Thymus (tissue), 11 donors: ENCODE data around the gene PAK1IP1. TPM values are rescaled to one million over a fixed set of nuclear protein-coding genes. Genes with fewer than 3 reads are reported as not detected.
"Not testable (repeated sequence)": the region's sequence is repeated elsewhere in the genome, so short reads cannot be mapped to it uniquely, and the experiment has no call there.

Experiments
- DNase-seq, 9 donors: peaks; one replicate each; pipeline ENCODE4 v3.0.0-alpha.2; 2013; ENCODE audit warnings: low spot score in 9 of 9, low read depth in 6 of 9, missing footprints in 1 of 9
- H3K27ac ChIP-seq, 2 donors: one replicate each; pipeline ENCODE4 v1.5.1; 2013; ENCODE audit warnings: control low read depth in 1 of 2, low read depth in 1 of 2, low read length in 1 of 2, mild to moderate bottlenecking in 1 of 2, moderate library complexity in 1 of 2
- H3K27me3 ChIP-seq, 2 donors: one replicate each; pipeline ENCODE4 v1.5.1; 2013; ENCODE audit warnings: low read length in 1 of 2; ENCODE audit not compliant: control insufficient read depth in 2 of 2, insufficient read depth in 1 of 2
- H3K36me3 ChIP-seq, 2 donors: one replicate each; pipeline ENCODE4 v1.5.1; 2013; ENCODE audit warnings: low read length in 1 of 2, mild to moderate bottlenecking in 1 of 2, moderate library complexity in 1 of 2; ENCODE audit not compliant: control insufficient read depth in 2 of 2, insufficient read depth in 2 of 2
- H3K4me1 ChIP-seq, 2 donors: one replicate each; pipeline ENCODE4 v1.5.1; 2013; ENCODE audit warnings: low read length in 2 of 2; ENCODE audit not compliant: control insufficient read depth in 2 of 2, insufficient read depth in 2 of 2
- H3K4me3 ChIP-seq, 2 donors: one replicate each; pipeline ENCODE4 v1.5.1; 2013; ENCODE audit warnings: low read length in 2 of 2, control low read depth in 1 of 2, mild to moderate bottlenecking in 1 of 2
- H3K9me3 ChIP-seq, 2 donors: one replicate each; pipeline ENCODE4 v1.5.1; 2013; ENCODE audit warnings: low read length in 1 of 2, mild to moderate bottlenecking in 1 of 2; ENCODE audit not compliant: control insufficient read depth in 2 of 2, insufficient read depth in 1 of 2
- WGBS: extraction: QIAGEN DNeasy Blood & Tissue Kit; methylation state at CpG from one replicate; pipeline ENCODE4 v1.1.7; 2013; 5-methylcytosine and 5-hydroxymethylcytosine counted together
- polyA plus RNA-seq: library from polyadenylated mRNA; stranded (reverse); fragments of 200-250 nt; gene quantifications from one replicate; pipeline ENCODE4 v1.2.3, GENCODE V29; 2013
- total RNA-seq: library from RNA; stranded (reverse); fragments of 120-200 nt; gene quantifications from one replicate; pipeline ENCODE4 v1.2.4, GENCODE V29; 2013
- donor health status: healthy.

Gene PAK1IP1
- total and polyA plus RNA-seq, 2 donors, result 13.6 to 18.0 TPM

- 89% methylated on average over 3 of the region's 3 CpGs for WGBS
- Histone ChIP-seq H3K4me3 (no peak overlapping the region), H3K9me3 (no peaks in the 10 kb centered on the region), H3K36me3 (peaks cover 8 to 21% of the 10 kb centered on the region in 2 donors), H3K27ac (no peak overlapping the region), H3K27me3 (no peaks in the 10 kb centered on the region), H3K4me1 (peaks cover 0 to 5% of the 10 kb centered on the region in 2 donors)
- DNase-seq, result no peak
These were observed 35.5 kb downstream of the PAK1IP1 start for GRCh38 chr6:10730254-10730653.

- Histone ChIP-seq H3K27me3 (no peaks in the 10 kb centered on the region), H3K9me3 (no peaks in the 10 kb centered on the region), H3K4me3 (no peak overlapping the region), H3K27ac (no peak overlapping the region), H3K4me1 (peaks cover 0 to 5% of the 10 kb centered on the region in 2 donors), H3K36me3 (peaks cover under 1 to 13% of the 10 kb centered on the region in 2 donors)
- WGBS, result 94% methylated on average over 17 of the region's 17 CpGs
- no peak for DNase-seq
These were observed 38.5 kb downstream of the PAK1IP1 start for GRCh38 chr6:10733151-10733715.

- DNase-seq, result no peak
- Histone ChIP-seq H3K27me3 (no peaks in the 10 kb centered on the region), H3K27ac (no peak overlapping the region), H3K4me3 (no peak overlapping the region), H3K4me1 (peaks cover 0 to 5% of the 10 kb centered on the region in 2 donors), H3K36me3 (peaks cover 0 to 9% of the 10 kb centered on the region in 2 donors), H3K9me3 (no peaks in the 10 kb centered on the region)
- WGBS, result 97% methylated on average over 3 of the region's 3 CpGs
These were observed 39.1 kb downstream of the PAK1IP1 start for GRCh38 chr6:10733863-10734262.

- no peak overlapping the region for H3K27ac ChIP-seq
- H3K36me3 ChIP-seq, result peaks cover 0 to 2% of the 10 kb centered on the region in 2 donors
- no peaks in the 10 kb centered on the region for H3K9me3 ChIP-seq
- DNase-seq, result no peak
- peaks cover 0 to 5% of the 10 kb centered on the region in 2 donors for H3K4me1 ChIP-seq
- no peak overlapping the region for H3K4me3 ChIP-seq
- WGBS, result 94% methylated on average over 2 of the region's 2 CpGs
- no peaks in the 10 kb centered on the region for H3K27me3 ChIP-seq
These were observed 42.0 kb downstream of the PAK1IP1 start for GRCh38 chr6:10736731-10737130.

- Histone ChIP-seq H3K4me3 (no peak overlapping the region), H3K9me3 (no peaks in the 10 kb centered on the region), H3K4me1 (no peaks in the 10 kb centered on the region), H3K36me3 (peaks cover 0 to 3% of the 10 kb centered on the region in 2 donors), H3K27me3 (no peaks in the 10 kb centered on the region), H3K27ac (no peak overlapping the region)
- no peak for DNase-seq
These were observed 45.3 kb downstream of the PAK1IP1 start for GRCh38 chr6:10740061-10740460.

GRCh38 chr6:10741643-10742042 is 46.9 kb downstream of the PAK1IP1 start:
- not testable (repeated sequence) for H3K27me3 ChIP-seq, H3K4me3 ChIP-seq, H3K27ac ChIP-seq, H3K36me3 ChIP-seq, H3K9me3 ChIP-seq, DNase-seq, H3K4me1 ChIP-seq
- 98% methylated on average over 4 of the region's 4 CpGs for WGBS

GRCh38 chr6:10742251-10742650 is 47.5 kb downstream of the PAK1IP1 start:
- Histone ChIP-seq H3K36me3 (peaks cover 0 to 3% of the 10 kb centered on the region in 2 donors), H3K4me1 (peaks cover 9% of the 10 kb centered on the region in 2 donors), H3K4me3 (no peak overlapping the region), H3K9me3 (no peaks in the 10 kb centered on the region), H3K27ac (no peak overlapping the region), H3K27me3 (no peaks in the 10 kb centered on the region)
- WGBS, result 98% methylated on average over 12 of the region's 12 CpGs
- no peak for DNase-seq

- 89% methylated on average over 6 of the region's 6 CpGs for WGBS
- Histone ChIP-seq H3K27me3 (no peaks in the 10 kb centered on the region), H3K27ac (no peak overlapping the region), H3K36me3 (peaks cover 0 to 3% of the 10 kb centered on the region in 2 donors), H3K4me1 (peaks cover 14 to 15% of the 10 kb centered on the region in 2 donors), H3K9me3 (no peaks in the 10 kb centered on the region), H3K4me3 (no peak overlapping the region)
- no peak for DNase-seq
These were observed 48.7 kb downstream of the PAK1IP1 start for GRCh38 chr6:10743515-10743914.

GRCh38 chr6:10745116-10745515 is 50.3 kb downstream of the PAK1IP1 start:
- Histone ChIP-seq H3K27me3 (no peaks in the 10 kb centered on the region), H3K27ac (no peak overlapping the region), H3K4me3 (no peak overlapping the region), H3K9me3 (no peaks in the 10 kb centered on the region), H3K36me3 (peaks cover 8 to 10% of the 10 kb centered on the region in 2 donors), H3K4me1 (peaks cover 22 to 27% of the 10 kb centered on the region in 2 donors)
- DNase-seq, result no peak
- WGBS, result 96% methylated on average over 5 of the region's 5 CpGs
